Ishikawa (cell line): Measurements from ENCODE around the gene IMMP2L.

Source experiments
- CEBPB ChIP-seq: IDR thresholded peaks from 2 replicates; pipeline ENCODE4 v1.6.1; 2012
- EGR1 ChIP-seq: IDR thresholded peaks from 2 replicates; pipeline ENCODE4 v1.6.1; 2012
- EP300 ChIP-seq: IDR thresholded peaks from 2 replicates; pipeline ENCODE4 v1.6.1; 2012; ENCODE audit warnings: borderline replicate concordance
- FOXM1 ChIP-seq: IDR thresholded peaks from 2 replicates; pipeline ENCODE4 v1.6.1; 2012; ENCODE audit warnings: low read depth, borderline replicate concordance
- MAX ChIP-seq: IDR thresholded peaks from 2 replicates; pipeline ENCODE4 v1.6.1; 2012
- REST ChIP-seq: IDR thresholded peaks from 2 replicates; pipeline ENCODE4 v1.6.1; 2012; ENCODE audit warnings: low read depth, mild to moderate bottlenecking
- TAF1 ChIP-seq: IDR thresholded peaks from 2 replicates; pipeline ENCODE4 v1.6.1; 2012; ENCODE audit warnings: low read depth, mild to moderate bottlenecking
- YY1 ChIP-seq: IDR thresholded peaks from 2 replicates; pipeline ENCODE4 v1.6.1; 2012; ENCODE audit warnings: low read depth

- no peak for TF ChIP-seq CEBPB
- no peak for TF ChIP-seq REST
- no peak for TF ChIP-seq EP300
- no peak for TF ChIP-seq FOXM1
- TF ChIP-seq MAX, result no peak
- no peak for TF ChIP-seq EGR1
- TF ChIP-seq TAF1, result no peak
- no peak for TF ChIP-seq YY1
Observed at GRCh38 chr7:111140091-111140865, 422.0 kb downstream of the IMMP2L start.
